Adrenal gland (tissue), 12 donors: ENCODE results near the gene SUPT4H1. TPM values are rescaled to one million over a fixed set of nuclear protein-coding genes. Genes with fewer than 3 reads are reported as not detected.

ENCODE experiments used
- DNase-seq, 7 donors: peaks; one replicate each; pipeline ENCODE4 v3.0.0-alpha.2; 2019 to 2020
- H3K27ac ChIP-seq, 5 donors: fragments of 200-600 bp; sonication (generic) in 4 of 5; 1 replicate in 3 of 5; 2 replicates in 2 of 5; pipeline versions ENCODE4 v1.5.1 to v1.8.0; 2016 to 2020; ENCODE audit warnings: mild to moderate bottlenecking in 1 of 5
- H3K27me3 ChIP-seq: fragments of 200-600 bp; 2 replicates; pipeline ENCODE4 v1.8.0; 2021
- H3K36me3 ChIP-seq, 2 donors: fragments of 200-600 bp; replicated peaks in 1 of 2; 1 replicate in 1 of 2; 2 replicates in 1 of 2; pipeline versions ENCODE4 v1.5.1 to v1.8.0; 2018 to 2022
- H3K4me1 ChIP-seq, 2 donors: fragments of 200-600 bp; replicated peaks in 1 of 2; 1 replicate in 1 of 2; 2 replicates in 1 of 2; pipeline versions ENCODE4 v1.5.1 to v1.8.0; 2018 to 2021
- H3K4me3 ChIP-seq, 4 donors: fragments of 200-600 bp; sonication (generic) in 3 of 4; one replicate each; pipeline ENCODE4 v1.5.1; 2016 to 2018
- H3K9me3 ChIP-seq, 3 donors: fragments of 200-600 bp; sonication (generic) in 1 of 3; replicated peaks in 1 of 3; 1 replicate in 2 of 3; 2 replicates in 1 of 3; pipeline versions ENCODE4 v1.5.1 to v1.8.0; 2016 to 2021
- CTCF ChIP-seq, 6 experiments: fragments of 450-650 bp in 4 of 6; fragments of 200-600 bp in 2 of 6; sonication (generic) in 1 of 6; IDR thresholded peaks; 1 replicate in 5 of 6; 2 replicates in 1 of 6; pipeline versions ENCODE4 v1.5.1 to v1.8.0; 2016 to 2021; ENCODE audit warnings: antibody characterized with exemption in 6 of 6, mild to moderate bottlenecking in 2 of 6, moderate library complexity in 1 of 6
- POLR2A ChIP-seq, 2 donors: fragments of 450-650 bp; IDR thresholded peaks; one replicate each; pipeline ENCODE4 v1.6.1; 2017; ENCODE audit warnings: antibody characterized with exemption in 2 of 2, mild to moderate bottlenecking in 2 of 2, moderate library complexity in 1 of 2
- WGBS, 4 donors: extraction: QIAGEN DNeasy Blood & Tissue Kit in 2 of 4; methylation state at CpG; one replicate each; pipeline versions ENCODE4 v1.1.5 to v1.1.7; 2013 to 2017; 5-methylcytosine and 5-hydroxymethylcytosine counted together
- intact Hi-C, 2 donors: fragments of 100-400 bp; cut with DNase I; formaldehyde crosslinking; loops; one replicate each; pipeline versions ENCODE4 v1.14.1 to v1.15.0; 2022 to 2023
- polyA plus RNA-seq, 3 donors: library from polyadenylated mRNA; stranded (reverse); fragments of 200-250 nt in 2 of 3; fragments of 350-450 nt in 1 of 3; fragmentation: Illumina TruSeq in 1 of 3; extraction: RNeasy Lipid Tissue Mini Kit (QIAGEN cat#74804) in 1 of 3; gene quantifications; one replicate each; pipeline ENCODE4 v1.2.3, GENCODE V29; 2013 to 2014
- total RNA-seq, 9 donors: library from RNA; depleted of rRNA in 4 of 9; stranded (reverse); fragments of >200 nt in 4 of 9; fragments of 120-200 nt in 1 of 9; fragmentation: NEBNext Ultra II Directional in 1 of 9; extraction: Animal tissue kit (Norgen Biotek cat#: 25700) in 1 of 9; gene quantifications; one replicate each; pipeline versions ENCODE4 v1.1.0 to v1.2.4, GENCODE V29; 2013 to 2023
- donor health status: healthy with polysubstance abuse.
- donor health status: Bipolar disorder and iron deficiency.
- donor health status: DM: yes; HTN: yes; CAD: no.
- donor health status: DM: no; HTN: no; CAD: no.
- donor health status: DM: no; HTN: no; CAD: no.
- donor health status: DM: yes; HTN: yes; CAD: no.

SUPT4H1 gene
- total and polyA plus RNA-seq, 12 donors = 58.6 to 178 (median 90.3) TPM

GRCh38 chr17:58383892-58384462, 32.0 kb upstream of the SUPT4H1 start:
- no peak overlapping the region for H3K4me3 ChIP-seq
- intact Hi-C loops = no loop called here
- 67 to 76% (median 68%) methylated on average over 4 of the region's 4 CpGs for WGBS, 4 donors
- H3K36me3 ChIP-seq = no peaks in the 10 kb centered on the region
- H3K27ac ChIP-seq = no peak overlapping the region
- H3K4me1 ChIP-seq = peaks cover 6 to 21% of the 10 kb centered on the region in 2 donors
- no peaks in the 10 kb centered on the region for H3K27me3 ChIP-seq
- DNase-seq = no peak
- no peak for TF ChIP-seq CTCF (IDR thresholded peaks at IDR 0.05)
- no peak for TF ChIP-seq POLR2A (IDR thresholded peaks at IDR 0.05)
- H3K9me3 ChIP-seq = no peaks in the 10 kb centered on the region

GRCh38 chr17:58382872-58383242, 30.9 kb upstream of the SUPT4H1 start:
- Histone ChIP-seq H3K4me1 (peaks cover 4 to 18% of the 10 kb centered on the region in 2 donors), H3K27me3 (no peaks in the 10 kb centered on the region), H3K4me3 (no peak overlapping the region), H3K27ac (no peak overlapping the region), H3K9me3 (no peaks in the 10 kb centered on the region), H3K36me3 (no peaks in the 10 kb centered on the region)
- no peak for DNase-seq
- 89 to 94% (median 91%) methylated on average over 1 of the region's 1 CpG for WGBS, 4 donors
- no peak for TF ChIP-seq POLR2A (IDR thresholded peaks at IDR 0.05)
- no peak for TF ChIP-seq CTCF (IDR thresholded peaks at IDR 0.05)
- intact Hi-C loops = no loop called here

DNA sequence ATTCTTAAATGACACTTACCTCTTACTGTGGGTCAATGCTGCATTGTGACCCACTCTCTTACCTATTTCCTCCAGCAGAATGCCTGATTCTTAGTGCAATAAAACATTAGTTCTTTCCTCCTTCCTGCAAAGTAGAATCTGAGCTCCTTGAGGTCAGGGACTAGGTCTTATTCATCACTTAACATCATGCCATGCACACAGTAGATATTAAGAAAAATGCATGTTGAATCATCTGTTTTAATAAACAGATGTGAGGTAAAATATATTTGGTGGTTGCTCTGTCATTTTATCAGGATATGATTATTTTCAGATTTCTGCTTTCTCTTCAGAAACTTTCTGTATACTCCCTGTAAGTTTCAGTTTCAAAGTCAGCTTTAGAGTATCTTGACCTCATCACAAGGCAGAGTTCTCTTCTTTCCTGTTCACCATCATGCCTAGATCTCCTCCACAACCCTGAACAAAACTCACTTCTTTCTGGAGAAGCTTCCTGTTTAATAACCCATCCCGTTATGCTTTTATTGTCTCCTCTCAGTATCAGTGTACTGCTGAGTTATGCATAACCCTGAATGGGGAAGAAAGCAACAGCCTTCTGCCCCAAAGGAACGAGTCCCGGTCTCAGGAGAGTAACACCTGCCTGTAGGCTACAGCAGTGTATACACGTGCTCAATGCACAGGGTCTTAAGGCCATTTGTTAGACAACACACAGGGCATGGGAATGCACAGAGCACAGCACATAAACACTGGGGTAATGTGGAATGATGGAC, 30.3 kb upstream of the SUPT4H1 start:
- H3K4me1 ChIP-seq = peaks cover 4 to 18% of the 10 kb centered on the region in 2 donors
- no peak overlapping the region for H3K27ac ChIP-seq
- no peaks in the 10 kb centered on the region for H3K9me3 ChIP-seq
- H3K4me3 ChIP-seq = no peak overlapping the region
- no peaks in the 10 kb centered on the region for H3K27me3 ChIP-seq
- no peaks in the 10 kb centered on the region for H3K36me3 ChIP-seq
- TF ChIP-seq CTCF (IDR thresholded peaks at IDR 0.05) (no peak), POLR2A (IDR thresholded peaks at IDR 0.05) (no peak)
- intact Hi-C loops = no loop called here
- DNase-seq = no peak
- WGBS, 4 donors = 45 to 60% (median 52%) methylated on average over 3 to 4 of the region's 4 CpGs

DNA sequence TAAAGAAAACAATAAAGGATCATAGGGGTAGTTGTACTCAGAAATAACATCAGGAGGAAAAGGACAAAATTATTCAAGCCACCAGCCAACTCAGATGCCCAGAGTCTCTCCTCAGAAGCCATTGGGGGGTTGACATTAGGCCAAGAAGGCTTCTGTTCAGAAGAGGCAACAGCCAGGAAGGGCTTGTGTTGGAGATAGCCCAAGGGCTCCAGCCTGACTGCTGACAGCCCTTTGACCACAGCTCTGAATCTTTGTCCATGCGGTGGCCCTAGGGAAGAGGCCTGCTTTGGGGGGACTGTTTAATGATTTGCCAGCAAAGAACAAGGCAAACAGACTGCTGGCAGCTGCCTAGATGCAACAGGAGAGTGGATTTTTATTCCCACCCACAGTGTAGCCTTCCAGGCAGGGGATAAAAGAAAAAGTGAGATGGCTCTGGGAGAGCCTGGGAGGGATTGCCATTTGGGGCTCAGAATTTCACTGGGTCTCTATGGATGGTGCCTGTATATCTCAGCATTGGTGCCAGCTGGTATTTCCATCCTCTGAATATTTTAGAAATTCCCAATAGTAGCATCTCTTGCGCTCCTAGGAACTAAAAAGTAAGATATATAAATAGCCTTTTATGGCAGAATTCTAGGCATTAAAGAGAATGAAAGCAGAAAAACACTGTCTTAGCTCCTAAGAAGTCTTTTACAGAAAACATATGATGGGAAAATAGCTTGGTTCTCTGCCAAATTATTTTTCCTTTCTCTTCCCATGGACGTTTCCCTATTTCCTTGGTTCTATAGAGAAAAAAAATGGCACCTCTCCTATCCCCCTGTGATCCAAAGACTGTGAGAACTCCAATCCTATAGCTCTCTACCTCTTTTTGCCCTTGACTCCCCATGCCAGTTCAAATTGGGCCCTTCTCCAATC, 29.4 kb upstream of the SUPT4H1 start:
- TF ChIP-seq POLR2A (IDR thresholded peaks at IDR 0.05) (no peak), CTCF (IDR thresholded peaks at IDR 0.05) (no peak)
- no peak for DNase-seq
- Histone ChIP-seq H3K36me3 (no peaks in the 10 kb centered on the region), H3K27ac (no peak overlapping the region), H3K4me1 (peaks cover 4 to 18% of the 10 kb centered on the region in 2 donors), H3K4me3 (no peak overlapping the region), H3K9me3 (no peaks in the 10 kb centered on the region), H3K27me3 (no peaks in the 10 kb centered on the region)
- intact Hi-C loops = no loop called here
- WGBS, 4 donors = 49 to 74% (median 69%) methylated on average over 3 of the region's 3 CpGs
